Ascending aorta (tissue), 2 donors: ENCODE data around the gene H6PD. TPM values are rescaled to one million over a fixed set of nuclear protein-coding genes. Genes with fewer than 3 reads are reported as not detected.

Source experiments
- DNase-seq, 2 donors: peaks; one replicate each; pipeline ENCODE4 v3.0.0-alpha.2; 2019; ENCODE audit warnings: low spot score in 2 of 2
- H3K27ac ChIP-seq, 2 donors: fragments of 200-600 bp; sonication (generic); one replicate each; pipeline ENCODE4 v1.5.1; 2016 to 2017; ENCODE audit warnings: mild to moderate bottlenecking in 1 of 2
- H3K27me3 ChIP-seq: fragments of 200-600 bp; sonication (generic); one replicate; pipeline ENCODE4 v1.5.1; 2017
- H3K36me3 ChIP-seq, 2 donors: fragments of 200-600 bp; sonication (generic); one replicate each; pipeline ENCODE4 v1.5.1; 2016
- H3K4me1 ChIP-seq, 2 donors: fragments of 200-600 bp; sonication (generic); one replicate each; pipeline ENCODE4 v1.5.1; 2016 to 2017; ENCODE audit warnings: mild to moderate bottlenecking in 1 of 2
- H3K4me3 ChIP-seq, 2 donors: fragments of 200-600 bp; sonication (generic); one replicate each; pipeline ENCODE4 v1.5.1; 2016 to 2017; ENCODE audit warnings: mild to moderate bottlenecking in 1 of 2
- H3K9me3 ChIP-seq, 2 donors: fragments of 200-600 bp; sonication (generic); one replicate each; pipeline ENCODE4 v1.5.1; 2016
- intact Hi-C: fragments of 100-400 bp; cut with DNase I; formaldehyde crosslinking; loops from one replicate; pipeline ENCODE4 v1.15.1; 2023
- total RNA-seq: library from RNA; depleted of rRNA; stranded (reverse); fragments of >200 nt; gene quantifications from one replicate; pipeline ENCODE4 v1.1.0, GENCODE V29; 2016
- TF ChIP-seq, protein P1 (sequence below), 3 experiments: fragments of 200-600 bp in 2 of 3; fragments of 450-650 bp in 1 of 3; sonication (generic) in 2 of 3; IDR thresholded peaks; one replicate each; pipeline ENCODE4 v1.5.1; 2016 to 2019; ENCODE audit warnings: antibody characterized with exemption in 3 of 3, mild to moderate bottlenecking in 1 of 3, moderate library complexity in 1 of 3

H6PD gene
- total RNA-seq, 1 donor from 2014 or later: 56.8 TPM

DNA sequence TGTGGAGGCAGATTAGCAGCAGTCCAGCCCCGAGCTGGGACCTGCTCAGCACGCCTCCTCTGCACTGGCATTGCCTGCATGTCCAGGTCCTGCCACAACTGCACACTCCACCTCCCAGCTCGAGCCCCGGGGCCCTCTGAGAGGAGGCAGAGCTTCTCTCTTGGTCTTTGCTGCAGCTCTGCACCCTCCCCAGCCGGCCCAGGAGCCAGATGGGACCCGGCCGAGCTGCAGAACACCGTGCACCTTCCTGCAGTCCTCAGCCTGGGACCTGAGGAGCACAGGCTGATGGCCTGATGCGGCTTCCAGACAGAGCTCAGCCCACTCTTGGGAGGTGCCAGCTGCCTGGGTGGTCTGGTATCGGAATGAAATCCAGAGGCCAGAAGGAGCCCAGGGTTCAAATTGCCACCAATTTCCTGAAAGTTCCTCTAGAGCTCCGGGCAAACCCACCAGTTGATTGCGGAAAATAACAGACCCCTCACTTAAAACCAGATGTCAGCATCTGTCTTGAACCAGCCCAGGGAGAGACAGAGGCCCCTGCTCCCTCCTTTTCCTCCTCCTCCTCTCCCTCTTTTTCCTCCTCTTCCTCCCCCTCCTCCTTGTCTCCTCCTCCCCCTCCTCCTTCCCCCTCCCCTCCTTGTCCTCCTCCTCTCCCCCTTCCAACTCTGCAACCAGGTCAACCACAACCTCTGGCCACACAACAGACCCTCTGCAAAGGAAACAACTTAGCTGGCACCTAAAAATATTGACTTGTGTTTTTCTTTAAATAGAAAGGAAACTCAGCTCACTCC is 47.5 kb downstream of the H6PD start:
- no peak for DNase-seq
- Histone ChIP-seq H3K27me3 (no peaks in the 10 kb centered on the region), H3K27ac (no peak overlapping the region), H3K36me3 (no peaks in the 10 kb centered on the region), H3K4me3 (no peak overlapping the region), H3K9me3 (peaks cover 0 to 8% of the 10 kb centered on the region in 2 donors), H3K4me1 (peaks cover 15 to 17% of the 10 kb centered on the region in 2 donors)
- TF ChIP-seq, protein P1, sequence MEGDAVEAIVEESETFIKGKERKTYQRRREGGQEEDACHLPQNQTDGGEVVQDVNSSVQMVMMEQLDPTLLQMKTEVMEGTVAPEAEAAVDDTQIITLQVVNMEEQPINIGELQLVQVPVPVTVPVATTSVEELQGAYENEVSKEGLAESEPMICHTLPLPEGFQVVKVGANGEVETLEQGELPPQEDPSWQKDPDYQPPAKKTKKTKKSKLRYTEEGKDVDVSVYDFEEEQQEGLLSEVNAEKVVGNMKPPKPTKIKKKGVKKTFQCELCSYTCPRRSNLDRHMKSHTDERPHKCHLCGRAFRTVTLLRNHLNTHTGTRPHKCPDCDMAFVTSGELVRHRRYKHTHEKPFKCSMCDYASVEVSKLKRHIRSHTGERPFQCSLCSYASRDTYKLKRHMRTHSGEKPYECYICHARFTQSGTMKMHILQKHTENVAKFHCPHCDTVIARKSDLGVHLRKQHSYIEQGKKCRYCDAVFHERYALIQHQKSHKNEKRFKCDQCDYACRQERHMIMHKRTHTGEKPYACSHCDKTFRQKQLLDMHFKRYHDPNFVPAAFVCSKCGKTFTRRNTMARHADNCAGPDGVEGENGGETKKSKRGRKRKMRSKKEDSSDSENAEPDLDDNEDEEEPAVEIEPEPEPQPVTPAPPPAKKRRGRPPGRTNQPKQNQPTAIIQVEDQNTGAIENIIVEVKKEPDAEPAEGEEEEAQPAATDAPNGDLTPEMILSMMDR (IDR thresholded peaks at IDR 0.05): no peak
- intact Hi-C loops: no loop called here

DNA sequence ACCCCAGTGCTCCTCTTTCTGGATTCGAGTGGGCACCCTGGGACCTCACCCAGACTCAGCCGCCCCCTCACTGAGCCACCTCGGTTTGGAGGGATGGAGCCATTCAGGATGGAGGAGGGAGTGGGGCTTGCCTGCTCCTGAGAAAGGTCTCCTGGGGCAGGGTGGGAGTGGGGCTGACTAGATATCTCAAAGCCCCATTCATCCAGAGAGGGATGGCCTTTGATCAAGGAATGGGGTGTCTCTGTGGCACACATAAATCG is 48.1 kb downstream of the H6PD start:
- intact Hi-C loops: no loop called here
- Histone ChIP-seq H3K27ac (no peak overlapping the region), H3K9me3 (peaks cover 0 to 9% of the 10 kb centered on the region in 2 donors), H3K4me1 (peaks cover 15 to 16% of the 10 kb centered on the region in 2 donors), H3K36me3 (no peaks in the 10 kb centered on the region), H3K27me3 (no peaks in the 10 kb centered on the region), H3K4me3 (no peak overlapping the region)
- TF ChIP-seq, protein P1 (IDR thresholded peaks at IDR 0.05): no peak
- DNase-seq: no peak

- Histone ChIP-seq H3K9me3 (peaks cover 5 to 23% of the 10 kb centered on the region in 2 donors), H3K36me3 (no peaks in the 10 kb centered on the region), H3K27ac (no peak overlapping the region), H3K4me1 (peaks cover 6 to 8% of the 10 kb centered on the region in 2 donors), H3K4me3 (no peak overlapping the region), H3K27me3 (no peaks in the 10 kb centered on the region)
- intact Hi-C loops: no loop called here
- no peak for DNase-seq
- TF ChIP-seq, protein P1 (IDR thresholded peaks at IDR 0.05): no peak
These were observed 49.5 kb downstream of the H6PD start for GRCh38 chr1:9284061-9284460.

DNA sequence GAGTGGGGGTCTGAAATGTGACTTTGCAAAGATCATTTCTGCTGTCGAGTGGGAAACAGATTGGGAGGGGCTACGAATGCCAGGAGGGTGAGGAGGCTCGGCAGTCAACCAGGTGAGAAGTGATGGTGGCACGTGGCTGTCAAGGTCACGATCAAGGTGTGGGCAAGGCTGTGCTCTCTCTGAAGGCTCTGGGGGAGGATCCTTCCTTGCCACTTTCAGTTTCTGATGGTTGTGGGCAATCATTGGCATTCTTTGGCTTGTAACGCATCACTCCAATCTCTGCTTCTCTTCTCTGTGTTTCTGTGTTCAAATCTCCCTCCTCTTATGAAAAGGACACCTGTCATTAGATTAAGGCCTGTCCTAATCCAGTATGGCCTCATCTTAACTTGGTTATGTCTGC is 52.0 kb downstream of the H6PD start:
- Histone ChIP-seq H3K36me3 (no peaks in the 10 kb centered on the region), H3K9me3 (peaks cover 5 to 23% of the 10 kb centered on the region in 2 donors), H3K27ac (no peak overlapping the region), H3K4me3 (no peak overlapping the region), H3K27me3 (no peaks in the 10 kb centered on the region), H3K4me1 (peaks cover 0 to 8% of the 10 kb centered on the region in 2 donors)
- TF ChIP-seq, protein P1 (IDR thresholded peaks at IDR 0.05): no peak
- intact Hi-C loops: no loop called here
- no peak for DNase-seq

DNA sequence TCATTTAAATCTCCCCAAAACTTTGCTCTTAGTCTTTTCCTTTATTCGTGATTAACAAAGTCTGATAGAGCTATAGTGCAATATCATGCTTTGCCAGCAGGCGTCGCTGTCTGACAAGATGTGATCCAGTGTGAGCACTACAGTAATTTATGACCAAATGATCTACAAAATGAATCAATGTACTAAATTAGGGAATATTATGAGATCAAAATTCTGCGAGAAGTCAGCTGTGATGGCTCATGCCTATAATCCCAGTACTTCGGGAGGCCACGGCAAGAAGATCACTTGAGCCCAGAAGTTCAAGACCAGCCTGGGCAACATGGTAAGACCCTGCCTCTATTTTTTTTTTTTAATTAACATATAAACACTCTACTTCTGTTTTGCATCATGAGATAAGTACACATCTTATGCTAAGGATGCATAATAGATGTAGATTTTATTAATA is 54.5 kb downstream of the H6PD start:
- intact Hi-C loops: loop anchor here (1.0 to 2.0 kb wide), 2 partner anchors 168 to 202 kb away; no protein-coding TSS in a partner anchor
- Histone ChIP-seq H3K9me3 (peaks cover 5 to 23% of the 10 kb centered on the region in 2 donors), H3K27me3 (no peaks in the 10 kb centered on the region)

More for the DNA sequence above, 54.5 kb downstream of the H6PD start:
- Histone ChIP-seq H3K4me1 (peaks cover 5 to 9% of the 10 kb centered on the region in 2 donors), H3K27ac (no peak overlapping the region), H3K4me3 (no peak overlapping the region), H3K36me3 (no peaks in the 10 kb centered on the region)
- TF ChIP-seq, protein P1 (IDR thresholded peaks at IDR 0.05): peak; percentile 89 to 94 (median 92)
- DNase-seq: peak in 1 of 2 donors; percentile 84
